Calu3 (cell line): Measurements from ENCODE around the gene PCSK4. TPM values are rescaled to one million over a fixed set of nuclear protein-coding genes. Genes with fewer than 3 reads are reported as not detected.

ENCODE experiments used
- BruUV-seq: library from RNA; stranded (reverse); fragments of 400-500 nt; replicated peaks from 2 replicates; lab custom pipeline; 2021; lab: Mats Ljungman, UMichigan
- CTCF ChIA-PET: fragments of 300-600 bp; sonication (Branson Sonifier 250); formaldehyde crosslinking; loops from one replicate; lab custom pipeline; 2022; ENCODE audit warnings: antibody characterized with exemption; lab: Charles Lee
- DNase-seq: peaks from one replicate; pipeline ENCODE4 v3.0.0; 2022
- H3K27ac Mint-ChIP-seq: one replicate; pipeline ENCODE4 v1.8.0; 2022; ENCODE audit warnings: mixed read lengths; ENCODE audit not compliant: unreplicated experiment
- H3K27me3 Mint-ChIP-seq: one replicate; pipeline ENCODE4 v1.8.0; 2022; ENCODE audit warnings: mixed read lengths; ENCODE audit not compliant: unreplicated experiment
- H3K36me3 Mint-ChIP-seq: one replicate; pipeline ENCODE4 v1.8.0; 2022; ENCODE audit warnings: mild to moderate bottlenecking, moderate library complexity, mixed read lengths; ENCODE audit not compliant: insufficient read depth, unreplicated experiment
- H3K4me1 Mint-ChIP-seq: one replicate; pipeline ENCODE4 v1.8.0; 2022; ENCODE audit warnings: mild to moderate bottlenecking, low read depth, mixed read lengths; ENCODE audit not compliant: unreplicated experiment
- H3K4me3 Mint-ChIP-seq: one replicate; pipeline ENCODE4 v1.8.0; 2022; ENCODE audit warnings: mild to moderate bottlenecking, low read depth, moderate library complexity, mixed read lengths; ENCODE audit not compliant: unreplicated experiment
- H3K9me3 Mint-ChIP-seq: one replicate; pipeline ENCODE4 v1.8.0; 2022; ENCODE audit warnings: low read depth, mixed read lengths; ENCODE audit not compliant: unreplicated experiment
- CTCF ChIP-seq: fragments of 200-600 bp; IDR thresholded peaks from one replicate; pipeline ENCODE4 v1.8.0; 2022; ENCODE audit warnings: antibody characterized with exemption; ENCODE audit not compliant: unreplicated experiment
- intact Hi-C: fragments of 100-400 bp; cut with micrococcal nuclease; formaldehyde crosslinking; loops from one replicate; pipeline ENCODE4 v1.10.0; 2022; ENCODE audit not compliant: unreplicated experiment
- total RNA-seq: library from RNA; stranded (reverse); gene quantifications from 2 replicates; pipeline ENCODE4 v1.2.3, GENCODE V29; 2022

The PCSK4 gene
- total RNA-seq, 1 experiment from 2014 or later: 5.5 TPM

DNA sequence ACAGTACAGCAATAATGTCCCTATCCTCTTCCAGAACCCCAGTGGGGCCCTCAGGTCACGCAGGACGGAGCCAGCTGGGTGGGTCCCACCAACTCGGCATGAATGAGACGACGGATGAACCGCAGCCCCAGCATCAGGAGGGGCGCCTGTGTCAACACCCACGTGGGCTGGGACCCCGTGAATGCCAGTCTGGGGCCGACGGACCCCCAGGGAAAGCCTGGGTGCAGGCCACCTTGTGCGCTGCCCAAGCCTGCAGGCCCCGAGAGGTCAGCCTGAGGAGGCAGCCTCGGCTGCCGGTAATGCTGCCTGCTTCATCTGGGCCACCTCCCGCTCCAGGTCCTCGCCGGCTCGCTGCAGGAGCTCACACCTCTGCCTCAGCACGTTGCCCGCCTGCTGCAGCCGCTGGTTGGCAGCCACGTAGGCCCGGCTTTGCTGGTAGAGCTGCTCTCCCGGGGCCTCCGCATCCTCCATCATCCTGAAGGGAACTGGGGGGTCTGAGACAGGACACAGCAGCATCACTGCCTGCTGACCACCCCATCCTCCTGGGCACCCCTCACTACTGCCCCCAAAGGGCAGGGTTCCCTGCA, 15.3 kb downstream of the PCSK4 start:
- DNase-seq: no peak
- H3K9me3 Mint-ChIP-seq: no peaks in the 10 kb centered on the region
- CTCF ChIA-PET: no interaction called here
- peaks cover 1% of the 10 kb centered on the region for H3K27me3 Mint-ChIP-seq
- no peak overlapping the region for H3K4me3 Mint-ChIP-seq
- peaks cover 39% of the 10 kb centered on the region for H3K36me3 Mint-ChIP-seq
- no peak overlapping the region for H3K27ac Mint-ChIP-seq
- BruUV-seq: no TSS peak
- intact Hi-C loops: no loop called here
- no peak for TF ChIP-seq CTCF
- no peaks in the 10 kb centered on the region for H3K4me1 Mint-ChIP-seq

- no peaks in the 10 kb centered on the region for H3K4me1 Mint-ChIP-seq
- peaks cover 37% of the 10 kb centered on the region for H3K36me3 Mint-ChIP-seq
- no TSS peak for BruUV-seq
- no peaks in the 10 kb centered on the region for H3K27me3 Mint-ChIP-seq
- no peak for TF ChIP-seq CTCF
- no peaks in the 10 kb centered on the region for H3K9me3 Mint-ChIP-seq
- CTCF ChIA-PET: interaction anchor here (0.6 kb wide), 1 partner anchor 840 kb away, joined by 3 read pairs; no protein-coding TSS in a partner anchor
- DNase-seq: no peak
- intact Hi-C loops: no loop called here
- H3K27ac Mint-ChIP-seq: no peak overlapping the region
- H3K4me3 Mint-ChIP-seq: no peak overlapping the region
Measured at GRCh38 chr19:1474011-1474764, 16.0 kb downstream of the PCSK4 start.

DNA sequence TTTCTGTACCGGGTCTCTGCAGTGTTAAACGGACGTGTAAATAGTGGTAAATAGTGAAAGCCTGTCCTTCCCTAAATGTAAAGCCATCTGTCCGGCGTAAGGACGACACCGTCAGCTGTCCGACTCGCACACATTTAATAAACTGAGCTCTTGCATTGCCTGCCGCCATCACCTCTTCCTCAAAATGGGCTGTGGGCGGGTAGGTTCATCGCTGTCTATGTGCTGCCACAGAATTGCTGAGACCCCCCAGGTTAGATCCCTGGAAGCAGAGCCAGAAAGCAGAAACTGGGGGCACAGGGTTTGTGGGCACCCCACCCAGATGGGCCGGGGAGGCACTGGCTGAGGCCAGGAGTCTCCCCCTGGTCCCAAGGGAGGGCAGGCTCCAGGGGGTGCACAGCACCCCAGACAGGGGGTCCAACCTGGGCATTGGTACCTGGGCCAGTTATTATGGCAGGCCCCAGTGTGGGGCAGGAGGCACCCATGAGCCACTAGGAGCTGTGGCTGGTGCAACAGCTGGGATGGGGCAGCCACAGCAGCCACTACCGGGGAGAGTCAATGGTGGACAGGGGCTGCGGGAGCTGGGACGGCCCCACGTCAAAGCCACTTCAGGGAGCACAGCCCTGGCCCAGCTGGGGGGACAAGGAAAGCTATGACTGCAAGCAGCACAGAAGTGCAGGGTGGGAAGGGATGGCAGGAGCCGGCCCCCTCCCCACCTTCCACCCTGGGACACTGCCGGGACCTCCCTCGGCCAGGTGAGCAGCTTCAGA, 16.9 kb downstream of the PCSK4 start:
- Mint-ChIP-seq H3K27me3 (no peaks in the 10 kb centered on the region), H3K27ac (no peak overlapping the region), H3K36me3 (peaks cover 27% of the 10 kb centered on the region), H3K9me3 (no peaks in the 10 kb centered on the region), H3K4me3 (no peak overlapping the region), H3K4me1 (no peaks in the 10 kb centered on the region)
- CTCF ChIA-PET: interaction anchor here (0.6 kb wide), 1 partner anchor 839 kb away, joined by 3 read pairs; no protein-coding TSS in a partner anchor
- no TSS peak for BruUV-seq
- intact Hi-C loops: no loop called here
- no peak for DNase-seq
- TF ChIP-seq CTCF: no peak

DNA sequence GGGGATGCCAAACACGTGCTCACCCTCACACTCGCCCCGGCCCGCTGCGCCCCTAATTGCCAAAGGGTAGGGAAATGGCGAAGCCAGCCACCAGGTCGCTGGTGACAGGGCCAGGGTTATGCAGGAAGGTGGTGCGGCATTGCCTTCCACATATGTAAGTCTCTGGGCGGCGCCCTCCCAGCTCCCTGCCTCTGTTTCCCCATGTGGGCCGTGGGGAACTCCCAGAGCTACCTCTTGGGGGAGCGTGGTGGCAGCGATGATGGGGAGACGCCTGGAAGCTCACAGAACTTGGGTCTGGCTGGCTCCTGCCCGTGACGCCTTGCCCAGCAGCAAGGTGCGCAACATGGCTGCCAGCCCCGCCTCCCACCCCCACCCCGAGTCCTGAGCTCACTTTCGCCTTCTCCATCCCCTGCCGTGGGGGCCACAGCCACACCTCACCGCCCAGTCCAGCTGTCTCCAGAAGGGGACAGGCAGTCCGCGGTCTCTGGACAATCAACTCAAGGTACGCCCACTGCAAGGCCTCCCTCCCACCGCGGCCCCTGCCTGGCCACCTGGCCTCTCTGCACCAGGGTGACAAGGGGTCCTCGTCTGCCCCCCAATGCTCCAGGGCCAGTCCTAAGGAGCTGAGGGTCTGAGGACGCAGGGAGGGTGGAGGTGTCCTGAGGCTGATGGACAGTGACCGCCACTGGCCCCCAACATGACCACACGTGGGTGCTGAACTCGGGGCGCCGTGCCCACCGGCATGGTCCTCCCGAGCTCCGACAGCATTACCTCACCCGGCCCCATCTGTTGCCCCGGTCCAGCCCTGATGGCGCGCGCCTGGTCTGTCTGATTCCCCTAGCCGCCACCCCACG, 17.7 kb downstream of the PCSK4 start:
- H3K4me1 Mint-ChIP-seq: no peaks in the 10 kb centered on the region
- no peak overlapping the region for H3K4me3 Mint-ChIP-seq
- no TSS peak for BruUV-seq
- TF ChIP-seq CTCF: no peak
- no peaks in the 10 kb centered on the region for H3K27me3 Mint-ChIP-seq
- intact Hi-C loops: no loop called here
- no peak for DNase-seq
- CTCF ChIA-PET: no interaction called here
- H3K36me3 Mint-ChIP-seq: peaks cover 19% of the 10 kb centered on the region
- no peak overlapping the region for H3K27ac Mint-ChIP-seq
- H3K9me3 Mint-ChIP-seq: no peaks in the 10 kb centered on the region
